CD4-positive, alpha-beta memory T cell (primary cell): ENCODE data around the gene LIPC. TPM values are rescaled to one million over a fixed set of nuclear protein-coding genes. Genes with fewer than 3 reads are reported as not detected.

Experiments used
- CTCF ChIA-PET: fragments of 350-600 bp; sonication (Branson Sonifier 250); formaldehyde crosslinking; loops from one replicate; lab custom pipeline; 2021; ENCODE audit warnings: inconsistent platforms; ENCODE audit not compliant: partially characterized antibody; lab: Charles Lee
- POLR2A ChIA-PET: fragments of 350-600 bp; sonication (Branson Sonifier 250); formaldehyde crosslinking; loops from one replicate; lab custom pipeline; 2021; ENCODE audit not compliant: partially characterized antibody; lab: Charles Lee
- DNase-seq, 5 donors: peaks; one replicate each; pipeline versions ENCODE4 v3.0.0 to v3.0.0-alpha.2; 2020 to 2022; ENCODE audit warnings: mixed read lengths in 1 of 5
- H3K27ac ChIP-seq: one replicate; pipeline ENCODE4 v1.7.0; 2013; ENCODE audit warnings: low read depth, low read length
- H3K27me3 ChIP-seq: 2 replicates; pipeline ENCODE4 v1.7.0; 2013; ENCODE audit warnings: mild to moderate bottlenecking, low read length, moderate library complexity; ENCODE audit not compliant: insufficient read depth
- H3K36me3 ChIP-seq: 2 replicates; pipeline ENCODE4 v1.7.0; 2013; ENCODE audit warnings: mild to moderate bottlenecking, low read length, moderate library complexity; ENCODE audit not compliant: insufficient read depth
- H3K4me1 ChIP-seq: 2 replicates; pipeline ENCODE4 v1.7.0; 2013; ENCODE audit warnings: mild to moderate bottlenecking, low read length, moderate library complexity; ENCODE audit not compliant: insufficient read depth
- H3K4me3 ChIP-seq, 2 donors: one replicate each; pipeline ENCODE4 v1.7.0; 2013; ENCODE audit warnings: low read length in 2 of 2, mild to moderate bottlenecking in 1 of 2
- H3K9me3 ChIP-seq, 2 donors: one replicate each; pipeline ENCODE4 v1.7.0; 2013; ENCODE audit warnings: low read length in 2 of 2, control low read depth in 1 of 2; ENCODE audit not compliant: control insufficient read depth in 1 of 2
- H3K27ac Mint-ChIP-seq, 7 donors: one replicate each; pipeline ENCODE4 v1.8.0; 2020 to 2021; ENCODE audit warnings: mixed read lengths in 7 of 7, mild to moderate bottlenecking in 6 of 7, inconsistent platforms in 3 of 7, moderate library complexity in 3 of 7
- H3K27me3 Mint-ChIP-seq, 2 donors: one replicate each; pipeline ENCODE4 v1.8.0; 2020 to 2021; ENCODE audit warnings: mixed read lengths in 2 of 2
- H3K36me3 Mint-ChIP-seq, 2 donors: one replicate each; pipeline ENCODE4 v1.8.0; 2020 to 2021; ENCODE audit warnings: mixed read lengths in 2 of 2, inconsistent platforms in 1 of 2, mild to moderate bottlenecking in 1 of 2
- H3K4me1 Mint-ChIP-seq, 4 donors: one replicate each; pipeline ENCODE4 v1.8.0; 2020 to 2021; ENCODE audit warnings: mixed read lengths in 4 of 4, mild to moderate bottlenecking in 1 of 4
- H3K4me3 Mint-ChIP-seq, 8 donors: one replicate each; pipeline ENCODE4 v1.8.0; 2020 to 2021; ENCODE audit warnings: mixed read lengths in 8 of 8, mild to moderate bottlenecking in 7 of 8, moderate library complexity in 6 of 8, inconsistent platforms in 3 of 8
- H3K9me3 Mint-ChIP-seq, 8 donors: one replicate each; pipeline ENCODE4 v1.8.0; 2020 to 2021; ENCODE audit warnings: mixed read lengths in 8 of 8, mild to moderate bottlenecking in 5 of 8, inconsistent platforms in 3 of 8, moderate library complexity in 1 of 8
- intact Hi-C: fragments of 100-400 bp; cut with micrococcal nuclease; formaldehyde crosslinking; loops from one replicate; pipeline ENCODE4 v1.15.1; 2023
- polyA plus RNA-seq, 2 donors: library from polyadenylated mRNA; unstranded; fragments of 300-500 nt; fragmentation: Illumina TruSeq; gene quantifications; one replicate each; pipeline ENCODE4 v1.2.3, GENCODE V29; 2021
- total RNA-seq, 2 experiments: library from RNA; stranded (reverse); gene quantifications; one replicate each; pipeline ENCODE4 v1.2.3, GENCODE V29; 2021

The LIPC gene
- total and polyA plus RNA-seq, 4 experiments from 2014 or later = 0.25 to 2.4 (median 0.41) TPM; not detected in 1

DNA sequence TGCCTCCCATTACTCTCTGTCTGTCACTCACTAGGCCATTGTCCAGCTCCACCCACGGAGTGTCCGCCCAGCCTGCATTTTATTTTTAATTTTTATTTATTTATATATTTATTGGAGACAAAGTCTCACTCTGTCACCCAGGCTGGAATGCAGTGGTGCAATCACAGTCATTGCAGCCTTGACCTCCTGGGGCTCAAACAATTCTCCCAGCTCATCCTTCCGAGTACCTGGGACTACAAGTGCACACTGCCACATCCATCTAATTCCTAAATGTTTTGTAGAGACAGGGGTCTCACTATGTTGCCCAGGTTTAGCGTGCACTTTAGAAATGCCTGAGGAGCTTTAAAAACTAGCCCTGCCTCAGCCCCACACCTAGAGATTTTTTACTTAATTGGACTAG, 141.5 kb downstream of the LIPC start:
- Mint-ChIP-seq H3K9me3 (peaks cover 0 to 7% (median 0%) of the 10 kb centered on the region in 8 donors), H3K4me3 (no peak overlapping the region), H3K27me3 (no peaks in the 10 kb centered on the region), H3K27ac (no peak overlapping the region), H3K4me1 (peaks cover 6 to 16% (median 10%) of the 10 kb centered on the region in 4 donors), H3K36me3 (no peaks in the 10 kb centered on the region)
- H3K27me3 ChIP-seq = no peaks in the 10 kb centered on the region
- DNase-seq = no peak
- H3K4me1 ChIP-seq = peaks cover 4% of the 10 kb centered on the region
- ChIA-PET POLR2A (no interaction called here), CTCF (interaction anchor here (1.3 kb wide), 1 partner anchor 11 kb away, joined by 4 read pairs; no protein-coding TSS in a partner anchor)
- no peaks in the 10 kb centered on the region for H3K36me3 ChIP-seq
- H3K27ac ChIP-seq = no peak overlapping the region
- peaks cover 0 to 5% of the 10 kb centered on the region in 2 donors for H3K9me3 ChIP-seq
- no peak overlapping the region for H3K4me3 ChIP-seq
- intact Hi-C loops = no loop called here

- peak overlapping the region in 1 of 8 donors; percentile 34 for H3K4me3 Mint-ChIP-seq
- H3K9me3 Mint-ChIP-seq = peaks cover 0 to 4% (median 0%) of the 10 kb centered on the region in 8 donors
- H3K36me3 Mint-ChIP-seq = no peaks in the 10 kb centered on the region
- intact Hi-C loops = no loop called here
- no peak for DNase-seq
- no peaks in the 10 kb centered on the region for H3K4me1 ChIP-seq
- H3K9me3 ChIP-seq = peaks cover 0 to 2% of the 10 kb centered on the region in 2 donors
- ChIA-PET CTCF (interaction anchor here (1.2 kb wide), 1 partner anchor 14 kb away, joined by 4 read pairs; no protein-coding TSS in a partner anchor), POLR2A (no interaction called here)
- no peaks in the 10 kb centered on the region for H3K36me3 ChIP-seq
- no peak overlapping the region for H3K4me3 ChIP-seq
- H3K27me3 Mint-ChIP-seq = no peaks in the 10 kb centered on the region
- no peak overlapping the region for H3K27ac ChIP-seq
- peaks cover 6 to 11% (median 7%) of the 10 kb centered on the region in 4 donors for H3K4me1 Mint-ChIP-seq
- peak overlapping the region in 4 of 7 donors; percentile 11 to 66 (median 38) for H3K27ac Mint-ChIP-seq
- H3K27me3 ChIP-seq = no peaks in the 10 kb centered on the region
These were observed 142.8 kb downstream of the LIPC start for GRCh38 chr15:58574631-58575030.

- ChIA-PET CTCF (interaction anchor here (1.2 kb wide), 1 partner anchor 13 kb away, joined by 4 read pairs; no protein-coding TSS in a partner anchor), POLR2A (interaction anchor here (1.2 kb wide), 1 partner anchor 14 kb away, joined by 5 read pairs; no protein-coding TSS in a partner anchor)
- Histone ChIP-seq H3K4me1 (no peaks in the 10 kb centered on the region), H3K27ac (no peak overlapping the region), H3K9me3 (no peaks in the 10 kb centered on the region), H3K36me3 (no peaks in the 10 kb centered on the region), H3K4me3 (no peak overlapping the region), H3K27me3 (no peaks in the 10 kb centered on the region)
- Mint-ChIP-seq H3K9me3 (peaks cover 0 to 4% (median 0%) of the 10 kb centered on the region in 8 donors), H3K4me1 (peaks cover 6 to 11% (median 7%) of the 10 kb centered on the region in 4 donors), H3K27me3 (no peaks in the 10 kb centered on the region), H3K4me3 (peak overlapping the region in 1 of 8 donors; percentile 34), H3K36me3 (no peaks in the 10 kb centered on the region), H3K27ac (peak overlapping the region in 4 of 7 donors; percentile 11 to 66 (median 44))
- DNase-seq = no peak
- intact Hi-C loops = no loop called here
These were observed 143.4 kb downstream of the LIPC start for GRCh38 chr15:58575045-58575786.

DNA sequence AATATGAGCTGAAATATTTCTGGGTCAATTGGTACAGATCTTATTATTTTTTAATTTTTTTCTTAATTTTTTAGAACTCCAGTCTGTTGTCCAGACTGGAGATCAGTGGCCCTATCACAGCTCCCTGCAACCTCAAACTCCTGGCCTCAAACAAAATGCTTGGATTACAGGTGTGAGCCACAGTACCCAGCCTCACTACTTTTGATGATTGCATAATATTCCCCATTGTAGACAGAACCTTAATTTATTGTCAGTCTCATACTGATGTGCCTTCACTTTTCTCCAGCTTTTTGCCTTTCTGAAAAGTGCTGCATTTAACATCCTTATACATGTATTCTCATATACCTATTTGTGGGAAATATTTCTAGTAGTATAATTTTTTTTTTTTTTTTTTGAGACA, 144.9 kb downstream of the LIPC start:
- intact Hi-C loops = no loop called here
- H3K27me3 Mint-ChIP-seq = no peaks in the 10 kb centered on the region
- Histone ChIP-seq H3K9me3 (no peaks in the 10 kb centered on the region), H3K27me3 (no peaks in the 10 kb centered on the region), H3K4me3 (no peak overlapping the region), H3K4me1 (no peaks in the 10 kb centered on the region), H3K36me3 (no peaks in the 10 kb centered on the region), H3K27ac (no peak overlapping the region)
- ChIA-PET POLR2A (no interaction called here), CTCF (no interaction called here)
- no peaks in the 10 kb centered on the region for H3K36me3 Mint-ChIP-seq
- H3K9me3 Mint-ChIP-seq = peaks cover 0 to 4% (median 0%) of the 10 kb centered on the region in 8 donors
- H3K4me3 Mint-ChIP-seq = no peak overlapping the region
- no peak for DNase-seq
- H3K27ac Mint-ChIP-seq = no peak overlapping the region
- peaks cover 6 to 11% (median 7%) of the 10 kb centered on the region in 4 donors for H3K4me1 Mint-ChIP-seq

DNA sequence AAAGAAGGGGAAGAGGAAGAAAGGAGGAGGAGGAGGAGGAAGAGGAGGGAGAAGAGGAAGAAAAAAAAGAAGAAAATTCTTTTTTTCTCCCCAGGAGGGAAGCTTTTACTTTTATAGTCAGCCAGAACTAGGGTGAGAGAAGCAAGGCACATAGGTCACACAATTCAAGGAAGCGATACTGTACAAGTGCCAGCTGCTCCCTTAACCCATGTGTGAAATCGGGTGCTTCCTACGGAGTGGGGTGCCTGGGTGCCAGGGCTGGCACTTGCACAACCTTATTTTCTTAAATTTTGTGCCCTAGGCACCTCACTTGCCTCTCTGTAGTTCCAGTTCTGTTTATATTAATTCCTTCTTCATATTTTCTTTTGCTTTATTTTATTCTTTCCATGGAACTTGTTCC, 150.4 kb downstream of the LIPC start:
- peaks cover 4 to 11% (median 5%) of the 10 kb centered on the region in 4 donors for H3K4me1 Mint-ChIP-seq
- H3K4me1 ChIP-seq = peaks cover 12% of the 10 kb centered on the region
- peaks cover 0 to 5% of the 10 kb centered on the region in 2 donors for H3K36me3 Mint-ChIP-seq
- H3K27ac Mint-ChIP-seq = no peak overlapping the region
- intact Hi-C loops = no loop called here
- peaks cover 0 to 24% (median 8%) of the 10 kb centered on the region in 8 donors for H3K9me3 Mint-ChIP-seq
- H3K27ac ChIP-seq = no peak overlapping the region
- no peak for DNase-seq
- H3K4me3 ChIP-seq = no peak overlapping the region
- H3K4me3 Mint-ChIP-seq = no peak overlapping the region
- ChIA-PET POLR2A (no interaction called here), CTCF (no interaction called here)
- H3K36me3 ChIP-seq = no peaks in the 10 kb centered on the region
- no peaks in the 10 kb centered on the region for H3K27me3 ChIP-seq
- peaks cover 3 to 5% of the 10 kb centered on the region in 2 donors for H3K27me3 Mint-ChIP-seq
- H3K9me3 ChIP-seq = no peaks in the 10 kb centered on the region

DNA sequence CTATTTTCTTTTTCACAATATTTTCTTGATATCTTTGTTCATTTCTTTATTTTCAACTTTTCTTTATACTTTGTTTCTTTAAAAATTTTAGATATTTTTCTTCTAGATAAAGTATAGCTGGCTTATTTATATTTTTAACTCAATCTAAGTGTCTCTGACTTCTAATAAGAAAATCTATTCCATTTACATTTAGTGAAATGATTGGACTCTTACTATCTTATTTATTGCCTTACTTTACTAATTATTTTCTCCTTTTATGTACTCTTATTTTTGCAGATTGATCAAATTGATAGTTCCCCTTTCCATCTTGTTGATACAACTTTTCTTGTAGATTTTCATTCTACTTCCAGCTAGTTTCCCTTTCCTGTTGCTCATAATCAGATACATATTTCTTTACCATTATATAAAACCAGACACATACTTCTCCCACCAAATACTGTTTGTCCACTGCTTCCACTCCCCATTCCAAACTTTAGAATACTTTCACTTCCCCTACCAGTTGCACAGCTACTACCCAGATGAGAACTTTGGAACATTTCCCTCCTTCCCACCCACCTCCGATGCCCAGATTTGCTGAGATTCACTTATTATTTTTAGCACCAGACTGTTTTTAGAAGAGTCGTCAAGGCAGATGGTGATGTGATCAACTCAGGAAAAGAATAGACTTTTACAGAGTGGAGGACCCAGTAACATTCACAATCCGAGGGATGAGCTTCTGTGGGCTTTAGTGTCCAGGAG, 151.5 kb downstream of the LIPC start:
- Mint-ChIP-seq H3K27me3 (peaks cover 3 to 5% of the 10 kb centered on the region in 2 donors), H3K4me1 (peaks cover 4 to 11% (median 5%) of the 10 kb centered on the region in 4 donors), H3K36me3 (peaks cover 0 to 5% of the 10 kb centered on the region in 2 donors), H3K4me3 (no peak overlapping the region), H3K9me3 (peaks cover 0 to 20% (median 8%) of the 10 kb centered on the region in 8 donors), H3K27ac (peak overlapping the region in 1 of 7 donors; percentile 52)
- no peak for DNase-seq
- Histone ChIP-seq H3K4me1 (peaks cover 12% of the 10 kb centered on the region), H3K4me3 (no peak overlapping the region), H3K9me3 (no peaks in the 10 kb centered on the region), H3K27me3 (no peaks in the 10 kb centered on the region), H3K36me3 (no peaks in the 10 kb centered on the region), H3K27ac (no peak overlapping the region)
- CTCF ChIA-PET = no interaction called here
- intact Hi-C loops = no loop called here
- POLR2A ChIA-PET = interaction anchor here (0.8 to 1.1 kb wide), 2 partner anchors 15 to 32 kb away, joined by 3 read pairs; no protein-coding TSS in a partner anchor
